H9 (cell line): ENCODE data around the gene TRPV5. TPM values are rescaled to one million over a fixed set of nuclear protein-coding genes. Genes with fewer than 3 reads are reported as not detected.

Experiments
- DNase-seq: peaks from one replicate; pipeline ENCODE4 v3.0.0-alpha.2; 2017
- H2AFZ ChIP-seq: one replicate; pipeline ENCODE4 v1.6.1; 2013; ENCODE audit warnings: mild to moderate bottlenecking, low read length, control low read depth, moderate library complexity
- H2AK5ac ChIP-seq: 2 replicates; pipeline ENCODE4 v1.6.1; 2013; ENCODE audit warnings: low read length, control low read depth, mixed read lengths; ENCODE audit not compliant: insufficient read length
- H2BK120ac ChIP-seq: one replicate; pipeline ENCODE4 v1.6.1; 2013; ENCODE audit warnings: low read depth, mild to moderate bottlenecking, low read length, control low read depth, inconsistent platforms; ENCODE audit not compliant: poor library complexity, severe bottlenecking
- H2BK12ac ChIP-seq: 2 replicates; pipeline ENCODE4 v1.6.1; 2013; ENCODE audit warnings: low read length, control low read depth, mixed read lengths, low read depth; ENCODE audit not compliant: insufficient read length
- H2BK15ac ChIP-seq: 2 replicates; pipeline ENCODE4 v1.6.1; 2013; ENCODE audit warnings: low read depth, low read length, control low read depth
- H2BK20ac ChIP-seq: one replicate; pipeline ENCODE4 v1.6.1; 2013; ENCODE audit warnings: low read depth, mild to moderate bottlenecking, low read length, control low read depth, inconsistent platforms; ENCODE audit not compliant: poor library complexity, severe bottlenecking
- H2BK5ac ChIP-seq: 2 replicates; pipeline ENCODE4 v1.6.1; 2013; ENCODE audit warnings: low read length, control low read depth, mixed read lengths; ENCODE audit not compliant: insufficient read length
- H3K14ac ChIP-seq: 2 replicates; pipeline ENCODE4 v1.6.1; 2013; ENCODE audit warnings: low read length, control low read depth; ENCODE audit not compliant: insufficient read depth
- H3K18ac ChIP-seq: 2 replicates; pipeline ENCODE4 v1.6.1; 2013; ENCODE audit warnings: low read depth, mild to moderate bottlenecking, mixed read lengths, low read length, control low read depth; ENCODE audit not compliant: insufficient read length
- H3K23ac ChIP-seq: 2 replicates; pipeline ENCODE4 v1.6.1; 2013; ENCODE audit warnings: low read length, control low read depth, mixed read lengths, low read depth; ENCODE audit not compliant: insufficient read length
- H3K23me2 ChIP-seq: 2 replicates; pipeline ENCODE4 v1.6.1; 2013; ENCODE audit warnings: low read depth, mild to moderate bottlenecking, mixed read lengths, low read length, control low read depth; ENCODE audit not compliant: insufficient read length, poor library complexity, severe bottlenecking
- H3K27ac ChIP-seq: 2 replicates; pipeline ENCODE4 v1.5.1; 2013; ENCODE audit warnings: low read length, control low read depth, mixed read lengths, low read depth; ENCODE audit not compliant: insufficient read length
- H3K27me3 ChIP-seq: 2 replicates; pipeline ENCODE4 v1.6.1; 2013; ENCODE audit warnings: low read length, control low read depth, inconsistent platforms; ENCODE audit not compliant: insufficient read depth
- H3K4ac ChIP-seq: 2 replicates; pipeline ENCODE4 v1.6.1; 2013; ENCODE audit warnings: low read depth, mild to moderate bottlenecking, control low read depth, inconsistent platforms, low read length, moderate library complexity
- H3K4me1 ChIP-seq: 2 replicates; pipeline ENCODE4 v1.6.1; 2013; ENCODE audit warnings: low read length, control low read depth, inconsistent platforms; ENCODE audit not compliant: insufficient read depth
- H3K4me2 ChIP-seq: 2 replicates; pipeline ENCODE4 v1.6.1; 2013; ENCODE audit warnings: low read length, control low read depth, mixed read lengths; ENCODE audit not compliant: insufficient read length, insufficient read depth
- H3K56ac ChIP-seq: 2 replicates; pipeline ENCODE4 v1.6.1; 2013; ENCODE audit warnings: low read depth, mild to moderate bottlenecking, mixed read lengths, low read length, control low read depth; ENCODE audit not compliant: insufficient read length
- H3K79me1 ChIP-seq: 2 replicates; pipeline ENCODE4 v1.6.1; 2013; ENCODE audit warnings: low read depth, mild to moderate bottlenecking, moderate library complexity, low read length, control low read depth, inconsistent platforms; ENCODE audit not compliant: insufficient read depth, poor library complexity, severe bottlenecking
- H3K79me2 ChIP-seq: 2 replicates; pipeline ENCODE4 v1.6.1; 2013; ENCODE audit warnings: low read length, control low read depth, inconsistent platforms; ENCODE audit not compliant: insufficient read depth
- H3K9ac ChIP-seq: 2 replicates; pipeline ENCODE4 v1.6.1; 2013; ENCODE audit warnings: low read length, control low read depth, mixed read lengths; ENCODE audit not compliant: insufficient read length; ENCODE audit errors: extremely low read depth
- H3K9me3 ChIP-seq: one replicate; pipeline ENCODE4 v1.6.1; 2013; ENCODE audit warnings: low read depth, low read length, inconsistent platforms; ENCODE audit not compliant: control insufficient read depth
- H3T11ph ChIP-seq: one replicate; pipeline ENCODE4 v1.6.1; 2013; ENCODE audit warnings: mild to moderate bottlenecking, low read length, control low read depth, inconsistent platforms
- H4K20me1 ChIP-seq: one replicate; pipeline ENCODE4 v1.6.1; 2013; ENCODE audit not compliant: control insufficient read depth, insufficient read length, insufficient read depth
- H4K5ac ChIP-seq: 2 replicates; pipeline ENCODE4 v1.6.1; 2013; ENCODE audit warnings: low read depth, mild to moderate bottlenecking, mixed read lengths, low read length, control low read depth; ENCODE audit not compliant: insufficient read length
- H4K8ac ChIP-seq: replicated peaks from 2 replicates; pipeline ENCODE4 v1.6.1; 2013; ENCODE audit warnings: low read length, control low read depth, mixed read lengths, low read depth; ENCODE audit not compliant: insufficient read length
- H4K91ac ChIP-seq: 2 replicates; pipeline ENCODE4 v1.6.1; 2013; ENCODE audit warnings: low read depth, mild to moderate bottlenecking, moderate library complexity, mixed read lengths, low read length, control low read depth; ENCODE audit not compliant: insufficient read length
- H3K27ac Mint-ChIP-seq, 3 experiments: 2 replicates in 2 of 3; 3 replicates in 1 of 3; pipeline ENCODE4 v1.8.0; 2020 to 2021; ENCODE audit warnings: mixed read lengths in 3 of 3, mild to moderate bottlenecking in 1 of 3, moderate library complexity in 1 of 3
- H3K27me3 Mint-ChIP-seq: 2 replicates; pipeline ENCODE4 v1.8.0; 2021; ENCODE audit warnings: low read depth, mild to moderate bottlenecking, moderate library complexity, mixed read lengths
- H3K36me3 Mint-ChIP-seq, 3 experiments: 2 replicates in 2 of 3; 3 replicates in 1 of 3; pipeline ENCODE4 v1.8.0; 2020 to 2021; ENCODE audit warnings: low read depth in 3 of 3, mixed read lengths in 3 of 3; ENCODE audit not compliant: insufficient read depth in 1 of 3
- H3K4me1 Mint-ChIP-seq, 2 experiments: 2 replicates each; pipeline ENCODE4 v1.8.0; 2020; ENCODE audit warnings: mixed read lengths in 2 of 2
- H3K4me3 Mint-ChIP-seq, 2 experiments: 2 replicates in 1 of 2; 3 replicates in 1 of 2; pipeline ENCODE4 v1.8.0; 2020 to 2021; ENCODE audit warnings: mild to moderate bottlenecking in 2 of 2, mixed read lengths in 2 of 2, moderate library complexity in 1 of 2
- H3K9me3 Mint-ChIP-seq, 2 experiments: 2 replicates in 1 of 2; 3 replicates in 1 of 2; pipeline ENCODE4 v1.8.0; 2020; ENCODE audit warnings: mild to moderate bottlenecking in 2 of 2, mixed read lengths in 2 of 2, moderate library complexity in 1 of 2
- CTCF ChIP-seq: fragments of 200-600 bp; sonication (generic); conservative IDR thresholded peaks from 3 replicates; pipeline ENCODE4 v1.8.0; 2021; ENCODE audit warnings: antibody characterized with exemption, mild to moderate bottlenecking
- WGBS: extraction: QIAGEN DNeasy Blood & Tissue Kit; methylation state at CpG from one replicate; pipeline ENCODE4 v1.1.7; 2013; ENCODE audit warnings: missing lambda C conversion rate, low lambda C conversion rate, mixed read lengths; ENCODE audit not compliant: insufficient read length; ENCODE audit errors: extremely low coverage; 5-methylcytosine and 5-hydroxymethylcytosine counted together
- total RNA-seq: library from RNA; stranded (reverse); gene quantifications from 2 replicates; pipeline ENCODE4 v1.2.1, GENCODE V29; 2021

TRPV5 gene
- total RNA-seq, 1 experiment from 2014 or later = not detected

DNA sequence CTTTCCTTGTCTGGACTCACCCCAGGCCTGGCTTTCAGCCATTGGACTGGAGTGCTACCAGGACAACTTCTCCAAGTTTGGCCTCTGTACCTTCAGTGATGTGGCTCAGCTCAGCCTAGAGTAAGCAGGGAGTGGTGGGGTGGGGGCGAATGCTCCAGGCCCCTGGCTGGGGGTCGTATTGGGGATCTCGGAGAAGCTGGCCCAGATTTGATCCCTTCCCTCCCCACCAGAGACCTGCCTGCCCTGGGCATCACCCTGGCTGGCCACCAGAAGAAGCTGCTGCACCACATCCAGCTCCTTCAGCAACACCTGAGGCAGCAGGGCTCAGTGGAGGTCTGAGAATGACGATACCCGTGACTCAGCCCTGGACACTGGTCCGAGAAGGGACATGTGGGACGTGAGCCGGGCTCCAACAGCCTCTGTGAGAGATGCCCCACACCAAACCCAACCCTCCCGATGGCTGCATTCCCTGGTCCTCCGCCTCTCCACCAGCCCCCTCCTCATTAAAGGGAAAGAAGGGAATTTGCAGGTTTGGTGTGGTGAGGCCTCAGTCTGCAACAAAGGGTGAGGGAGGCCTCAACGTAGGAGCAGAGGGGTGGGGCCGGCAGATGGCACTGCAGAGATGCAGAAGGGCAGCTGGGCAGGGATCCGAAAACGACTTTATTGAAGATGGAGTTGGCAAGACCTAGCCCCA, 62.8 kb downstream of the TRPV5 start:
- Histone ChIP-seq H3K23ac (no peak overlapping the region), H2BK120ac (no peak overlapping the region), H3K9me3 (no peaks in the 10 kb centered on the region), H3K14ac (no peak overlapping the region), H4K5ac (no peak overlapping the region), H2BK20ac (no peak overlapping the region), H3K4ac (no peak overlapping the region), H2AK5ac (no peak overlapping the region), H3K18ac (no peak overlapping the region), H4K20me1 (no peaks in the 10 kb centered on the region), H3K79me1 (no peaks in the 10 kb centered on the region), H4K91ac (no peak overlapping the region), H3K27ac (no peak overlapping the region), H3K4me1 (no peaks in the 10 kb centered on the region; the same call in 1 of the 2 replicates), H2BK15ac (no peak overlapping the region), H4K8ac (no peak overlapping the region), H2BK12ac (no peak overlapping the region), H3K4me2 (no peak overlapping the region), H3T11ph (no peak overlapping the region), H3K56ac (no peak overlapping the region), H2AFZ (no peak overlapping the region), H2BK5ac (no peak overlapping the region), H3K27me3 (no peaks in the 10 kb centered on the region), H3K79me2 (no peaks in the 10 kb centered on the region), H3K9ac (no peak overlapping the region), H3K23me2 (no peaks in the 10 kb centered on the region)
- peaks cover 0 to 22% (median 10%) of the 10 kb centered on the region in 3 experiments; a peak in 6 of 7 replicates for H3K36me3 Mint-ChIP-seq
- peaks cover 4% of the 10 kb centered on the region for H3K27me3 Mint-ChIP-seq
- no CpG with 5 or more reads among the region's 14 CpGs for WGBS
- no peak for TF ChIP-seq CTCF
- DNase-seq = peak; percentile 18
- H3K4me1 Mint-ChIP-seq = peaks cover 5 to 7% of the 10 kb centered on the region in 2 experiments
- peaks cover 0 to 5% of the 10 kb centered on the region in 2 experiments; a peak in 2 of 5 replicates for H3K9me3 Mint-ChIP-seq
- H3K4me3 Mint-ChIP-seq = no peak overlapping the region
- H3K27ac Mint-ChIP-seq = no peak overlapping the region
